ENCODE measurements around the gene SRGAP3. TPM values are rescaled to one million over a fixed set of nuclear protein-coding genes. Genes with fewer than 3 reads are reported as not detected.

Gene SRGAP3
- polyA plus RNA-seq, 3 donors = 0.27 to 1.3 (median 0.87) TPM

DNA sequence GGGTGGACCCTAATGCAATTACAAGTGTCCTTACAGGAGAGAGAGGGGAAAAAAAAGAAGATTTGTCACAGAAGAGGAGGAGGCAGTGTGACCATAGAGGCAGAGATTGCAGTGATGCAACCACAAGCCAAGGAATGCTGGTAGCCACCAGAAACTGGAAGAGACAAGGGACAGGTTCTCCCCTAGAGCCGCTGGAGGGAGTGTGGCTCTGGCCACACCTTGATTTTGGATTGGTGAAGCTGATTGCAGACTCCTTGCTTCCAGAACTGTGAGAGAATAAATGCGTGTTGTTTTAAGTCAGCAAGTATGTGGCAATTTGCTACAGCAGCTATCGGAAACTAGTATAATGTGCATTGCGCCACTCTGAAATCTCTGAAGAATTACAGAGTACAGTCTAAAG is 110.1 kb downstream of the SRGAP3 start:
- Mint-ChIP-seq H3K27me3 (ENCODE audit: low read depth in 3 of 3) (peaks cover 2 to 10% (median 8%) of the 10 kb centered on the region in 3 donors), H3K4me3 (no peak overlapping the region), H3K4me1 (peaks cover 12% of the 10 kb centered on the region), H3K9me3 (peaks cover 3 to 9% (median 6%) of the 10 kb centered on the region in 7 donors), H3K27ac (no peak overlapping the region), H3K36me3 (no peaks in the 10 kb centered on the region)
- peaks cover 1 to 3% of the 10 kb centered on the region in 2 donors for H3K9me3 ChIP-seq (replicated peaks in 1 of 2; ENCODE audit: control insufficient read depth in 1 of 2, insufficient read depth in 1 of 2, low read length in 2 of 2)
- intact Hi-C loops (cut with micrococcal nuclease) = no loop called here
- H3K4me1 ChIP-seq (ENCODE audit: control insufficient read depth in 1 of 2, insufficient read depth in 2 of 2, low read length in 2 of 2) = peaks cover 6% of the 10 kb centered on the region in 2 donors
- no peak overlapping the region for H3K4me3 ChIP-seq (replicated peaks in 1 of 3; ENCODE audit: low read depth in 2 of 3, low read length in 3 of 3)
- no peaks in the 10 kb centered on the region for H3K79me2 ChIP-seq (ENCODE audit: insufficient read depth, low read length)
- H3K27me3 ChIP-seq (ENCODE audit: control insufficient read depth in 2 of 2, insufficient read depth in 2 of 2, low read length in 2 of 2) = no peaks in the 10 kb centered on the region
- no peak overlapping the region for H3K27ac ChIP-seq (ENCODE audit: low read depth in 1 of 2, low read length in 2 of 2)
- H4K20me1 ChIP-seq (ENCODE audit: insufficient read depth, low read length) = no peaks in the 10 kb centered on the region
- WGBS (ENCODE audit: insufficient coverage) = 81% methylated on average over 4 of the region's 4 CpGs
- H3K36me3 ChIP-seq (replicated peaks in 1 of 2; ENCODE audit: control insufficient read depth in 1 of 2, insufficient read depth in 2 of 2, low read length in 2 of 2) = no peaks in the 10 kb centered on the region
- no peak overlapping the region for H3K4me2 ChIP-seq (replicated peaks; ENCODE audit: extremely low read depth, low read length, poor library complexity, severe bottlenecking)
- DNase-seq = no peak
- no peak overlapping the region for H3K9ac ChIP-seq (ENCODE audit: insufficient read depth, low read length, poor library complexity, severe bottlenecking)
- TF ChIP-seq, protein P1, sequence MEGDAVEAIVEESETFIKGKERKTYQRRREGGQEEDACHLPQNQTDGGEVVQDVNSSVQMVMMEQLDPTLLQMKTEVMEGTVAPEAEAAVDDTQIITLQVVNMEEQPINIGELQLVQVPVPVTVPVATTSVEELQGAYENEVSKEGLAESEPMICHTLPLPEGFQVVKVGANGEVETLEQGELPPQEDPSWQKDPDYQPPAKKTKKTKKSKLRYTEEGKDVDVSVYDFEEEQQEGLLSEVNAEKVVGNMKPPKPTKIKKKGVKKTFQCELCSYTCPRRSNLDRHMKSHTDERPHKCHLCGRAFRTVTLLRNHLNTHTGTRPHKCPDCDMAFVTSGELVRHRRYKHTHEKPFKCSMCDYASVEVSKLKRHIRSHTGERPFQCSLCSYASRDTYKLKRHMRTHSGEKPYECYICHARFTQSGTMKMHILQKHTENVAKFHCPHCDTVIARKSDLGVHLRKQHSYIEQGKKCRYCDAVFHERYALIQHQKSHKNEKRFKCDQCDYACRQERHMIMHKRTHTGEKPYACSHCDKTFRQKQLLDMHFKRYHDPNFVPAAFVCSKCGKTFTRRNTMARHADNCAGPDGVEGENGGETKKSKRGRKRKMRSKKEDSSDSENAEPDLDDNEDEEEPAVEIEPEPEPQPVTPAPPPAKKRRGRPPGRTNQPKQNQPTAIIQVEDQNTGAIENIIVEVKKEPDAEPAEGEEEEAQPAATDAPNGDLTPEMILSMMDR (IDR thresholded peaks at IDR 0.05) = no peak
- H2AFZ ChIP-seq (ENCODE audit: insufficient read depth, low read depth, low read length, poor library complexity, severe bottlenecking) = no peak overlapping the region

DNA sequence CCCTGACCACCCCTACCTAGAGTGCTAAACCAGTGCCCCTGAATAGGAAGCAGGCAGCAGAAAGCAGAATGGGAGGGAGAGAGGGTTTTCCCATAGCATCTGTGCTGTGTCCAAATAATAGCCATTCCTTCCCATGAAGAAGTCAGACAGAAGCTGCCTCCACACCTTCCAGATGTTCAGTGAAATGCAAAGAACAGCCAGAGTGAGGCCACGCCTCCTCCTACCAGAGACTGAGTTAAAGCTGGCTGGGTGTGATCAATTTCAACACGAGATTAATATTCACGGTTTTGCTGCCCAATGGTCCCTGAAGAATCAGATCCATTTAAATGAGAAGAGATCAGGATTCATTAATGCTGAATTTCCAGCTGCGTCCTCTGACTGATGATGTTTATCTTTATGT is 111.8 kb downstream of the SRGAP3 start:
- DNase-seq = no peak
- H3K79me2 ChIP-seq (ENCODE audit: insufficient read depth, low read length) = no peaks in the 10 kb centered on the region
- no peak overlapping the region for H3K9ac ChIP-seq (ENCODE audit: insufficient read depth, low read length, poor library complexity, severe bottlenecking)
- intact Hi-C loops (cut with micrococcal nuclease) = no loop called here
- no peaks in the 10 kb centered on the region for H3K36me3 ChIP-seq (replicated peaks in 1 of 2; ENCODE audit: control insufficient read depth in 1 of 2, insufficient read depth in 2 of 2, low read length in 2 of 2)
- 90% methylated on average over 2 of the region's 4 CpGs for WGBS (ENCODE audit: insufficient coverage)
- TF ChIP-seq, protein P1 (IDR thresholded peaks at IDR 0.05) = no peak
- Mint-ChIP-seq H3K27ac (peak overlapping the region in 1 of 7 donors; percentile 24), H3K4me3 (no peak overlapping the region), H3K4me1 (peaks cover 12% of the 10 kb centered on the region), H3K27me3 (ENCODE audit: low read depth in 3 of 3) (peaks cover 2 to 8% (median 8%) of the 10 kb centered on the region in 3 donors), H3K9me3 (peaks cover 0 to 6% (median 2%) of the 10 kb centered on the region in 7 donors), H3K36me3 (no peaks in the 10 kb centered on the region)
- H4K20me1 ChIP-seq (ENCODE audit: insufficient read depth, low read length) = no peaks in the 10 kb centered on the region
- H3K4me2 ChIP-seq (replicated peaks; ENCODE audit: extremely low read depth, low read length, poor library complexity, severe bottlenecking) = no peak overlapping the region
- no peaks in the 10 kb centered on the region for H3K9me3 ChIP-seq (replicated peaks in 1 of 2; ENCODE audit: control insufficient read depth in 1 of 2, insufficient read depth in 1 of 2, low read length in 2 of 2)
- H3K4me3 ChIP-seq (replicated peaks in 1 of 3; ENCODE audit: low read depth in 2 of 3, low read length in 3 of 3) = no peak overlapping the region
- H2AFZ ChIP-seq (ENCODE audit: insufficient read depth, low read depth, low read length, poor library complexity, severe bottlenecking) = no peak overlapping the region
- no peak overlapping the region for H3K27ac ChIP-seq (ENCODE audit: low read depth in 1 of 2, low read length in 2 of 2)
- no peaks in the 10 kb centered on the region for H3K27me3 ChIP-seq (ENCODE audit: control insufficient read depth in 2 of 2, insufficient read depth in 2 of 2, low read length in 2 of 2)
- H3K4me1 ChIP-seq (ENCODE audit: control insufficient read depth in 1 of 2, insufficient read depth in 2 of 2, low read length in 2 of 2) = peaks cover 6% of the 10 kb centered on the region in 2 donors

Data from CD14-positive monocyte (primary cell).